Caco-2 (cell line): ENCODE measurements around the gene MRS2. TPM values are rescaled to one million over a fixed set of nuclear protein-coding genes. Genes with fewer than 3 reads are reported as not detected.

Experiments
- BruUV-seq: library from RNA; stranded (reverse); fragments of 400-500 nt; replicated peaks from 2 replicates; lab custom pipeline; 2021; lab: Mats Ljungman, UMichigan
- CTCF ChIA-PET: fragments of 300-600 bp; sonication (Branson Sonifier 250); formaldehyde crosslinking; loops from one replicate; lab custom pipeline; 2022; ENCODE audit warnings: antibody characterized with exemption; lab: Charles Lee
- POLR2A ChIA-PET: fragments of 300-600 bp; sonication (Branson Sonifier 250); formaldehyde crosslinking; loops from one replicate; lab custom pipeline; 2022; ENCODE audit warnings: antibody characterized with exemption; lab: Charles Lee
- DNase-seq, 2 experiments: peaks; one replicate each; pipeline versions ENCODE4 v3.0.0 to v3.0.0-alpha.2; 2020 to 2022
- H3K27me3 ChIP-seq: replicated peaks from 2 replicates; pipeline ENCODE4 v1.6.0; 2011; ENCODE audit warnings: low read length; ENCODE audit not compliant: control insufficient read depth, insufficient read depth
- H3K36me3 ChIP-seq: 2 replicates; pipeline ENCODE4 v1.5.1; 2011; ENCODE audit warnings: low read length; ENCODE audit not compliant: control insufficient read depth, insufficient read depth
- H3K4me1 ChIP-seq: fragments of 250-450 bp; sonication (Bioruptor Pico); 2 replicates; pipeline ENCODE4 v1.5.1; 2020; ENCODE audit warnings: mild to moderate bottlenecking
- H3K4me3 ChIP-seq: 2 replicates; pipeline ENCODE4 v1.5.1; 2011; ENCODE audit warnings: low read depth, mild to moderate bottlenecking, control low read depth, low read length
- H3K9me3 ChIP-seq: fragments of 250-450 bp; sonication (Bioruptor Pico); 2 replicates; pipeline ENCODE4 v1.5.1; 2020; ENCODE audit warnings: mild to moderate bottlenecking, moderate library complexity
- H3K27ac Mint-ChIP-seq: one replicate; pipeline ENCODE4 v1.8.0; 2022; ENCODE audit warnings: mixed read lengths; ENCODE audit not compliant: unreplicated experiment
- H3K27me3 Mint-ChIP-seq: one replicate; pipeline ENCODE4 v1.8.0; 2022; ENCODE audit warnings: mixed read lengths; ENCODE audit not compliant: insufficient read depth, unreplicated experiment
- H3K36me3 Mint-ChIP-seq: one replicate; pipeline ENCODE4 v1.8.0; 2022; ENCODE audit warnings: mild to moderate bottlenecking, mixed read lengths; ENCODE audit not compliant: insufficient read depth, unreplicated experiment
- H3K4me1 Mint-ChIP-seq: one replicate; pipeline ENCODE4 v1.8.0; 2022; ENCODE audit warnings: low read depth, mixed read lengths; ENCODE audit not compliant: unreplicated experiment
- H3K4me3 Mint-ChIP-seq: one replicate; pipeline ENCODE4 v1.8.0; 2022; ENCODE audit warnings: mild to moderate bottlenecking, moderate library complexity, mixed read lengths; ENCODE audit not compliant: unreplicated experiment
- H3K9me3 Mint-ChIP-seq: one replicate; pipeline ENCODE4 v1.8.0; 2022; ENCODE audit warnings: mixed read lengths; ENCODE audit not compliant: unreplicated experiment
- intact Hi-C: fragments of 100-400 bp; cut with micrococcal nuclease; formaldehyde crosslinking; loops from one replicate; pipeline ENCODE4 v1.10.0; 2022; ENCODE audit not compliant: unreplicated experiment
- total RNA-seq: library from RNA; stranded (reverse); gene quantifications from 2 replicates; pipeline ENCODE4 v1.2.3, GENCODE V29; 2022
- TF ChIP-seq, protein P1 (sequence below), 2 experiments: fragments of 200-600 bp in 1 of 2; IDR thresholded peaks; 1 replicate in 1 of 2; 2 replicates in 1 of 2; pipeline versions ENCODE4 v1.5.1 to v1.8.0; 2011 to 2022; ENCODE audit warnings: antibody characterized with exemption in 1 of 2, control low read depth in 1 of 2, inconsistent platforms in 1 of 2, low read depth in 1 of 2, low read length in 1 of 2, mild to moderate bottlenecking in 1 of 2, moderate library complexity in 1 of 2; ENCODE audit not compliant: insufficient read depth in 1 of 2, severe bottlenecking in 1 of 2, unreplicated experiment in 1 of 2

MRS2 gene
- total RNA-seq, 1 experiment from 2014 or later, result 62.3 TPM

DNA sequence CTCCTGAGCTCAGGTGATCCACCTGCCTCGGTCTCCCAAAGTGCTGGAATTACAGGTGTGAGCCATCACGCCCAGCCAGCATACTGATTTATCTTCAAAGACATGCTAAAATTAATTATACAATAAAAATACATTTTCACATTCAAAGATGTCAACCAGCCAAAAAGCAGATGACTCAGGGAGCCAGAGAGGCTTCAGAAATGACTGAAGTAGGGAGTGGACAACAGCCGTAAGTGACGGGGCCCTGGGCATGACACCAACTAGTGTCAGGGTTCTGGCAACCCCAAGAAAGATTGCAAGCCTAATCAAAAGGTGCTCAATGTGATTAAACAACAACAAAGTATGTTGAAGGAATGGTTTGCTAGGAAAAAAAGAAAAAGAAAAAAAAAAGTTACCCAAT is 58.2 kb downstream of the MRS2 start:
- intact Hi-C loops, result no loop called here
- TF ChIP-seq, protein P1, sequence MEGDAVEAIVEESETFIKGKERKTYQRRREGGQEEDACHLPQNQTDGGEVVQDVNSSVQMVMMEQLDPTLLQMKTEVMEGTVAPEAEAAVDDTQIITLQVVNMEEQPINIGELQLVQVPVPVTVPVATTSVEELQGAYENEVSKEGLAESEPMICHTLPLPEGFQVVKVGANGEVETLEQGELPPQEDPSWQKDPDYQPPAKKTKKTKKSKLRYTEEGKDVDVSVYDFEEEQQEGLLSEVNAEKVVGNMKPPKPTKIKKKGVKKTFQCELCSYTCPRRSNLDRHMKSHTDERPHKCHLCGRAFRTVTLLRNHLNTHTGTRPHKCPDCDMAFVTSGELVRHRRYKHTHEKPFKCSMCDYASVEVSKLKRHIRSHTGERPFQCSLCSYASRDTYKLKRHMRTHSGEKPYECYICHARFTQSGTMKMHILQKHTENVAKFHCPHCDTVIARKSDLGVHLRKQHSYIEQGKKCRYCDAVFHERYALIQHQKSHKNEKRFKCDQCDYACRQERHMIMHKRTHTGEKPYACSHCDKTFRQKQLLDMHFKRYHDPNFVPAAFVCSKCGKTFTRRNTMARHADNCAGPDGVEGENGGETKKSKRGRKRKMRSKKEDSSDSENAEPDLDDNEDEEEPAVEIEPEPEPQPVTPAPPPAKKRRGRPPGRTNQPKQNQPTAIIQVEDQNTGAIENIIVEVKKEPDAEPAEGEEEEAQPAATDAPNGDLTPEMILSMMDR (IDR thresholded peaks at IDR 0.05; ENCODE audit: insufficient read depth in 1 of 2, low read depth in 1 of 2, low read length in 1 of 2, severe bottlenecking in 1 of 2, unreplicated experiment in 1 of 2), result no peak
- H3K9me3 ChIP-seq, result no peaks in the 10 kb centered on the region
- no peak overlapping the region for H3K4me3 Mint-ChIP-seq
- CTCF ChIA-PET, result no interaction called here
- H3K4me1 ChIP-seq, result no peaks in the 10 kb centered on the region
- no peaks in the 10 kb centered on the region for H3K4me1 Mint-ChIP-seq
- POLR2A ChIA-PET, result no interaction called here
- no peak overlapping the region for H3K27ac Mint-ChIP-seq
- BruUV-seq, result no TSS peak
- no peaks in the 10 kb centered on the region for H3K27me3 ChIP-seq
- H3K36me3 Mint-ChIP-seq, result no peaks in the 10 kb centered on the region
- H3K36me3 ChIP-seq, result no peaks in the 10 kb centered on the region
- no peak for DNase-seq
- no peaks in the 10 kb centered on the region for H3K9me3 Mint-ChIP-seq
- H3K4me3 ChIP-seq, result no peak overlapping the region
- H3K27me3 Mint-ChIP-seq, result no peaks in the 10 kb centered on the region

DNA sequence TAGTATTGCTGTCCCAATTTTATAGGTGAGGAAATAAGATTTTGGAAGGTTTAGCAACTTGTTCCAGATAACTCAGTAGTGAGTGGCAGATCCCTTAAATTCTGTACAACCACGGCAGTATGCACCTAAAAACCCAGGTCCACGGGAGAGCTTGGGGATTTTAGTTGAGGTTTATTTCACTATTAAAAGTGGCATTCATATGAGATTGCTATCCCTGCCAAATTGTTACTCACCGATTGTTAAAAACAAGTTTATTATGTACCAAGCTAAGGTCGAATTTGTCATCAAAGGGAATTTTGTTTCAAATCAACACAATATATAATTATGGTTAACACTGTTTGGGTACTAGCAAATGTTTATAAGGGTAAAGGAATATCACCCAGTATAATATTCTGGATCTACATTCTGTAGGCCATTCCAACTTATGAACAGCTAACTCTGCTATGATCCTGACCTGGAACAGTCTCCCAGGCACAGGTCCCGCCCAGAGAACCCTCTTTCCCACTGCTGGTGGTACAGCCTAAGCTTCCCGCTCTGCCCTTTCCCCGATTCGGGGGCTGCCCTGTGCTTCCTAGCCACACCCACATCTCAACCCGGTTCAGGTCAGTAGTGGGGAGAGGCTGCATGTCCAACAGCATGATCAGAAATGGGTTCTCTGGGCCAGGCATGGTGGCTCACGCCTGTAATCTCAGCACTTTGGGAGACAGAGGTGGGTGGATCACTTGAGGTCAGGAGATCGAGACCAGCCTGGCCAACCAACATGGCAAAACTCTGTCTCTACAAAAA is 61.7 kb downstream of the MRS2 start:
- BruUV-seq, result no TSS peak
- H3K27ac Mint-ChIP-seq, result no peak overlapping the region
- CTCF ChIA-PET, result no interaction called here
- POLR2A ChIA-PET, result no interaction called here
- H3K36me3 ChIP-seq, result no peaks in the 10 kb centered on the region
- no peaks in the 10 kb centered on the region for H3K9me3 ChIP-seq
- intact Hi-C loops, result no loop called here
- H3K27me3 ChIP-seq, result no peaks in the 10 kb centered on the region
- H3K4me1 ChIP-seq, result no peaks in the 10 kb centered on the region
- H3K9me3 Mint-ChIP-seq, result no peaks in the 10 kb centered on the region
- no peak overlapping the region for H3K4me3 ChIP-seq
- no peaks in the 10 kb centered on the region for H3K27me3 Mint-ChIP-seq
- no peak overlapping the region for H3K4me3 Mint-ChIP-seq
- DNase-seq, result no peak
- no peaks in the 10 kb centered on the region for H3K36me3 Mint-ChIP-seq
- TF ChIP-seq, protein P1 (IDR thresholded peaks at IDR 0.05; ENCODE audit: insufficient read depth in 1 of 2, low read depth in 1 of 2, low read length in 1 of 2, severe bottlenecking in 1 of 2, unreplicated experiment in 1 of 2), result no peak
- H3K4me1 Mint-ChIP-seq, result no peaks in the 10 kb centered on the region

DNA sequence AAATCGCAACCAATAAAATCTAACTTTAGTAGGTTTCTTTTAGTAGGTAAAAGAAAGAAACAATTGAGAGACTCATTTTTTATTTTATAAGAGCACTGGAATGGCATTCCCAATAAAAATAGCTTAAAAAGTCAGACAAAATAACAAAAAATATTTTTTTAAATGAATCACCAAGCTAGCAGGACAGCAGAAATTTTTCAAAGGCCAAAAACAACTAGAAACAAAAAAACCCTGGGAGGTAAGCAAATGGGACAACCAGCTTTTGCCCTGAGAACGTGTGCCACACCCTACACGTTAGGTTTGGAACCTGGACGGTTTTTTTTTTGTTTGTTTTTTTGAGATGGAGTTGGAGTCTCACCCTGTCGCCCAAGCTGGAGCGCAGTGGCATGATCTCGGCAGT is 67.1 kb downstream of the MRS2 start:
- Mint-ChIP-seq H3K4me1 (no peaks in the 10 kb centered on the region), H3K4me3 (no peak overlapping the region), H3K36me3 (no peaks in the 10 kb centered on the region), H3K27me3 (no peaks in the 10 kb centered on the region), H3K9me3 (no peaks in the 10 kb centered on the region), H3K27ac (no peak overlapping the region)
- TF ChIP-seq, protein P1 (IDR thresholded peaks at IDR 0.05; ENCODE audit: insufficient read depth in 1 of 2, low read depth in 1 of 2, low read length in 1 of 2, severe bottlenecking in 1 of 2, unreplicated experiment in 1 of 2), result no peak
- BruUV-seq, result no TSS peak
- CTCF ChIA-PET, result no interaction called here
- intact Hi-C loops, result no loop called here
- Histone ChIP-seq H3K4me1 (peaks cover 4% of the 10 kb centered on the region; the same call in 1 of the 2 replicates), H3K9me3 (no peaks in the 10 kb centered on the region), H3K36me3 (no peaks in the 10 kb centered on the region), H3K27me3 (no peaks in the 10 kb centered on the region), H3K4me3 (no peak overlapping the region)
- no peak for DNase-seq
- POLR2A ChIA-PET, result no interaction called here
